ENCODE measurements around the gene TRIM25. TPM values are rescaled to one million over a fixed set of nuclear protein-coding genes. Genes with fewer than 3 reads are reported as not detected.

Gene TRIM25
- total and polyA plus RNA-seq, 2 experiments from 2014 or later: 11.4 to 24.6 TPM

DNA sequence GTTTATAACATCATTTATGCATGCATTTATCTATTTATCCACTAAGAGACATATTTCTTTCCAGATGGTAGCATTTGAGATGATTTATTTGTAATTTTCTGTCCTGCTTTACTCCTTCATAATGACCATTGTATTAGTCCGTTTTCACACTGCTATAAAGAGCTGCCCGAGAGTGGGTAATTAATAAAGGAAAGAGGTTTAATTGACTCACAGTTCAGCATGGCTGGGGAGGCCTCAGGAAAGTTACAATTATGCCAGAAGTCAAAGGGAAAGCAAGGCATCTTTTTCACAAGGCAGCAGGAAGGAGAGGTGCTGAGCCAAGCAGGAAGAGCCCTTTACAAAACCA lies 28.6 kb downstream of the TRIM25 start:
- Histone ChIP-seq H3K4me1 (ENCODE audit: insufficient read depth) (peaks cover 11% of the 10 kb centered on the region), H3K9me2 (replicated peaks; ENCODE audit: insufficient read depth) (no peaks in the 10 kb centered on the region), H3K27me3 (no peaks in the 10 kb centered on the region), H3K36me3 (replicated peaks; ENCODE audit: insufficient read depth, low read depth) (no peaks in the 10 kb centered on the region), H3K79me2 (no peaks in the 10 kb centered on the region), H3K4me3 (no peak overlapping the region), H2AFZ (no peak overlapping the region), H3K4me2 (no peak overlapping the region), H3K9me3 (ENCODE audit: low read depth) (no peaks in the 10 kb centered on the region), H3K27ac (no peak overlapping the region), H4K20me1 (ENCODE audit: insufficient read depth, poor library complexity, severe bottlenecking) (no peaks in the 10 kb centered on the region)
- TF ChIP-seq EZH2 (IDR thresholded peaks at IDR 0.05; ENCODE audit: borderline replicate concordance) (no peak), EZH2phosphoT487 (IDR thresholded peaks at IDR 0.05; ENCODE audit: low read depth, severe bottlenecking, unreplicated experiment) (no peak)
- TF ChIP-seq, protein P1, sequence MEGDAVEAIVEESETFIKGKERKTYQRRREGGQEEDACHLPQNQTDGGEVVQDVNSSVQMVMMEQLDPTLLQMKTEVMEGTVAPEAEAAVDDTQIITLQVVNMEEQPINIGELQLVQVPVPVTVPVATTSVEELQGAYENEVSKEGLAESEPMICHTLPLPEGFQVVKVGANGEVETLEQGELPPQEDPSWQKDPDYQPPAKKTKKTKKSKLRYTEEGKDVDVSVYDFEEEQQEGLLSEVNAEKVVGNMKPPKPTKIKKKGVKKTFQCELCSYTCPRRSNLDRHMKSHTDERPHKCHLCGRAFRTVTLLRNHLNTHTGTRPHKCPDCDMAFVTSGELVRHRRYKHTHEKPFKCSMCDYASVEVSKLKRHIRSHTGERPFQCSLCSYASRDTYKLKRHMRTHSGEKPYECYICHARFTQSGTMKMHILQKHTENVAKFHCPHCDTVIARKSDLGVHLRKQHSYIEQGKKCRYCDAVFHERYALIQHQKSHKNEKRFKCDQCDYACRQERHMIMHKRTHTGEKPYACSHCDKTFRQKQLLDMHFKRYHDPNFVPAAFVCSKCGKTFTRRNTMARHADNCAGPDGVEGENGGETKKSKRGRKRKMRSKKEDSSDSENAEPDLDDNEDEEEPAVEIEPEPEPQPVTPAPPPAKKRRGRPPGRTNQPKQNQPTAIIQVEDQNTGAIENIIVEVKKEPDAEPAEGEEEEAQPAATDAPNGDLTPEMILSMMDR (IDR thresholded peaks at IDR 0.05; ENCODE audit: poor library complexity): no peak
- no peak for DNase-seq (ENCODE audit: low spot score)
- WGBS (ENCODE audit: low lambda C conversion rate, missing lambda C conversion rate): 90% methylated on average over 2 of the region's 2 CpGs

- 87% methylated on average over 6 of the region's 6 CpGs for WGBS (ENCODE audit: low lambda C conversion rate, missing lambda C conversion rate)
- Histone ChIP-seq H3K36me3 (replicated peaks; ENCODE audit: insufficient read depth, low read depth) (no peaks in the 10 kb centered on the region), H3K79me2 (no peaks in the 10 kb centered on the region), H4K20me1 (ENCODE audit: insufficient read depth, poor library complexity, severe bottlenecking) (no peaks in the 10 kb centered on the region), H3K27ac (no peak overlapping the region), H3K9me2 (replicated peaks; ENCODE audit: insufficient read depth) (no peaks in the 10 kb centered on the region), H2AFZ (no peak overlapping the region), H3K4me1 (ENCODE audit: insufficient read depth) (peaks cover 11% of the 10 kb centered on the region), H3K4me2 (no peak overlapping the region), H3K9me3 (ENCODE audit: low read depth) (no peaks in the 10 kb centered on the region), H3K27me3 (no peaks in the 10 kb centered on the region), H3K4me3 (no peak overlapping the region)
- TF ChIP-seq EZH2 (IDR thresholded peaks at IDR 0.05; ENCODE audit: borderline replicate concordance): no peak
- TF ChIP-seq, protein P1 (IDR thresholded peaks at IDR 0.05; ENCODE audit: poor library complexity): no peak
- no peak for TF ChIP-seq EZH2phosphoT487 (IDR thresholded peaks at IDR 0.05; ENCODE audit: low read depth, severe bottlenecking, unreplicated experiment)
- DNase-seq (ENCODE audit: low spot score): no peak
Measured at GRCh38 chr17:56884483-56885311, 29.2 kb downstream of the TRIM25 start.

DNA sequence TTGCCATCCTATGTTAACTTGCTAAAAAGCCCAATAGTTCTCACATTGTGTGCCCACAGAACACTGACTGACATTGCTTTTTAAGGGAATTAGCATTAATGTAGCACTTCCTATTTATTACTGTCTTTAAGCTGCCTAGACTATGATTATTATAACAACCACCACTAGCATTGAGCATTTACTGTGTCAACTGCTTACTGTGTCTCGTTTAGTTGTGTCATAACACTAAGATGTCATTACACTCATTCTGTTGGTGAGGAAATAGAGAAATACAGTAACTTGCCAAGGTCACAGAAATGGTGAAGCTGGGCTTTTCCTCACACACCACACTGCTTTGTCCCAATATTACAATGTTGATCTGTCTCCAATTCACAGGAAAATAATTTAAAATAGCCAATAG lies 30.2 kb downstream of the TRIM25 start:
- no peaks in the 10 kb centered on the region for H3K79me2 ChIP-seq
- H3K4me3 ChIP-seq: no peak overlapping the region
- no peak overlapping the region for H3K4me2 ChIP-seq
- no peaks in the 10 kb centered on the region for H3K9me3 ChIP-seq (ENCODE audit: low read depth)
- H2AFZ ChIP-seq: no peak overlapping the region
- DNase-seq (ENCODE audit: low spot score): no peak
- H4K20me1 ChIP-seq (ENCODE audit: insufficient read depth, poor library complexity, severe bottlenecking): no peaks in the 10 kb centered on the region
- H3K4me1 ChIP-seq (ENCODE audit: insufficient read depth): peaks cover 11% of the 10 kb centered on the region
- no peaks in the 10 kb centered on the region for H3K36me3 ChIP-seq (replicated peaks; ENCODE audit: insufficient read depth, low read depth)
- TF ChIP-seq EZH2phosphoT487 (IDR thresholded peaks at IDR 0.05; ENCODE audit: low read depth, severe bottlenecking, unreplicated experiment) (no peak), EZH2 (IDR thresholded peaks at IDR 0.05; ENCODE audit: borderline replicate concordance) (no peak)
- TF ChIP-seq, protein P1 (IDR thresholded peaks at IDR 0.05; ENCODE audit: poor library complexity): no peak
- WGBS (ENCODE audit: low lambda C conversion rate, missing lambda C conversion rate): 81% methylated on average over 1 of the region's 1 CpG
- H3K27me3 ChIP-seq: no peaks in the 10 kb centered on the region
- H3K9me2 ChIP-seq (replicated peaks; ENCODE audit: insufficient read depth): no peaks in the 10 kb centered on the region
- H3K27ac ChIP-seq: no peak overlapping the region
